SK-N-SH (cell line): ENCODE results near the gene NSL1.

Experiments used
- CTCF ChIP-seq: fragments of 200-600 bp; sonication (generic); IDR thresholded peaks from 2 replicates; pipeline ENCODE4 v1.6.1; 2017; ENCODE audit warnings: antibody characterized with exemption, mild to moderate bottlenecking, moderate library complexity
- ELF1 ChIP-seq: IDR thresholded peaks from 2 replicates; pipeline ENCODE4 v1.4.0; 2012
- EP300 ChIP-seq, 2 experiments: IDR thresholded peaks; 2 replicates each; pipeline versions ENCODE4 v1.4.0 to v1.6.1; 2012; ENCODE audit warnings: borderline replicate concordance in 1 of 2, low read depth in 1 of 2, low read length in 1 of 2
- EZH2phosphoT487 ChIP-seq: fragments of 200-600 bp; sonication (generic); IDR thresholded peaks from 2 replicates; pipeline ENCODE4 v1.6.1; 2017; ENCODE audit warnings: low read depth, mixed run types, mild to moderate bottlenecking, antibody characterized with exemption, moderate library complexity, borderline replicate concordance
- FOXM1 ChIP-seq: IDR thresholded peaks from 2 replicates; pipeline ENCODE4 v1.4.0; 2012; ENCODE audit warnings: low read depth, mild to moderate bottlenecking
- GABPA ChIP-seq: IDR thresholded peaks from 2 replicates; pipeline ENCODE4 v1.4.0; 2012; ENCODE audit warnings: low read depth, mild to moderate bottlenecking
- IRF3 ChIP-seq: fragments of 150-350 bp; IDR thresholded peaks from 2 replicates; pipeline ENCODE4 v1.6.1; 2016; ENCODE audit warnings: mild to moderate bottlenecking, low read depth, low read length
- MAX ChIP-seq: IDR thresholded peaks from 2 replicates; pipeline ENCODE4 v1.4.0; 2012; ENCODE audit warnings: low read depth
- RCOR1 ChIP-seq: fragments of 150-350 bp; IDR thresholded peaks from 2 replicates; pipeline ENCODE4 v1.6.1; 2017; ENCODE audit warnings: antibody characterized with exemption, low read length
- REST ChIP-seq: IDR thresholded peaks from 2 replicates; pipeline ENCODE4 v1.6.1; 2012; ENCODE audit warnings: mild to moderate bottlenecking, low read depth, low read length, moderate library complexity
- RFX5 ChIP-seq: IDR thresholded peaks from 2 replicates; pipeline ENCODE4 v1.6.1; 2012; ENCODE audit warnings: mild to moderate bottlenecking, improper control_type of control experiment, low read length
- USF1 ChIP-seq: IDR thresholded peaks from 2 replicates; pipeline ENCODE4 v1.4.0; 2012; ENCODE audit warnings: low read depth, borderline replicate concordance
- USF2 ChIP-seq: fragments of 150-350 bp; IDR thresholded peaks from 2 replicates; pipeline ENCODE4 v1.6.1; 2017; ENCODE audit warnings: antibody characterized with exemption, low read length, low read depth, borderline replicate concordance

GRCh38 chr1:212701910-212702309, 89.7 kb downstream of the NSL1 start:
- TF ChIP-seq CTCF = no peak
- TF ChIP-seq IRF3 = no peak
- TF ChIP-seq USF2 = no peak
- TF ChIP-seq ELF1 = no peak
- TF ChIP-seq EZH2phosphoT487 = no peak
- TF ChIP-seq REST = no peak
- no peak for TF ChIP-seq USF1
- no peak for TF ChIP-seq MAX
- TF ChIP-seq RCOR1 = no peak
- TF ChIP-seq RFX5 = no peak
- no peak for TF ChIP-seq GABPA
- no peak for TF ChIP-seq EP300 (IDR thresholded peaks at IDR 0.05; ENCODE audit: borderline replicate concordance in 1 of 2, low read depth in 1 of 2, low read length in 1 of 2)
- TF ChIP-seq FOXM1 = no peak
